Cardiac septum (tissue), 1 donor: Measurements from ENCODE around the gene USP44. TPM values are rescaled to one million over a fixed set of nuclear protein-coding genes. Genes with fewer than 3 reads are reported as not detected.
"Not testable (repeated sequence)": the region's sequence is repeated elsewhere in the genome, so short reads cannot be mapped to it uniquely, and the experiment has no call there.

ENCODE experiments used
- DNase-seq: peaks from one replicate; pipeline ENCODE4 v3.0.0-alpha.2; 2020; ENCODE audit warnings: low spot score
- intact Hi-C: fragments of 100-400 bp; cut with DNase I; formaldehyde crosslinking; loops from one replicate; pipeline ENCODE4 v1.14.0; 2022
- long read RNA-seq: library from polyadenylated mRNA; unstranded; transcript quantifications from one replicate; pipeline ENCODE4 v2.0.0, GENCODE V29; 2021
- total RNA-seq: library from RNA; stranded (reverse); fragmentation: NEBNext Ultra II Directional; extraction: Animal tissue kit (Norgen Biotek cat#: 25700); gene quantifications from one replicate; pipeline ENCODE4 v1.2.1, GENCODE V29; 2021
- donor health status: DM: no; HTN: no; CAD: no.

The USP44 gene
- 0.35 TPM for total RNA-seq
- long read RNA-seq, partial matches to known transcripts, result 0 of 1 reads
- long read RNA-seq, other reads (novel, unspliced or antisense), result 1 of 1 reads

DNA sequence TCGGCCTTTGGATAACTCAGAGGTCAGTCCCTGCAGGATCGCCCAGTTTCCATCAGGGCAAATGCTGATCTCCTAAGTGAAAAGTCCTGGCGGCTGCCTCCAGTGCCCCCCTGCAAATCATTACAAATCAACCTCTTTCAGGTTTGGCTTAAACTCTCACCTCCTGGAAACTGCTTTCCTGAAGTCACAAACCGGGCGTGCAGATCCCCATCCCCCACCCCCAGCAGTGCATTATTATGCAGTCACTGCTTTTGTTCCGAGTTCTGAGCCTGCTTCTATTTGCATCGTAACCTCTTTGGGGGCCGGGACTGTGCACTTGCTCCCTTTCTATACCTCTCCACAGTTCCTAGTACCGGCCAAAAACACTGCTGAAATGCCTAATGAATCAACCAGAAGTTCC, at the start of gene USP44:
TSS of gene USP44 (minus strand) at position 172 of the 400 bp plus-strand sequence. CDS start 17,220 bp downstream, outside the sequence.
- DNase-seq, result no peak
- intact Hi-C loops, result no loop called here

DNA sequence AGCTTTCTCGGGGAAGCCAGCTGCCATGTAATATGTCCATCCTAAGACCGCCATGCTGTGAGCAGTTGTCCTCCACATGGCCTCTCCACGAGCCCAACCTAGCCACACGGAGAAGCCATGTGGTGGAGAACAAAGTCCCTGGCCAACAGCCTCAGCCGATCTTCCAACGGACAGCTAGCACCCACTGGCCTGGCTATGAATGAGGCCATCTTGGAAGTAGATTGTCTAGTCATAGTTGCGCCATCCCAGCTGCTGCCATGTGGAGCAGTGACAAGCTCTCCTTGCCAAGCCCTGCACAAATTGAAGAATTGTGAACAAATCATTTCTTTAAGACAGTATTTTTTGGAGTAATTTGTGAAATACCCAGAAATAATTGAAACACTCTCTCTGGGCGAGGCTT, 49.3 kb upstream of the USP44 start:
- no peak for DNase-seq
- intact Hi-C loops, result no loop called here

DNA sequence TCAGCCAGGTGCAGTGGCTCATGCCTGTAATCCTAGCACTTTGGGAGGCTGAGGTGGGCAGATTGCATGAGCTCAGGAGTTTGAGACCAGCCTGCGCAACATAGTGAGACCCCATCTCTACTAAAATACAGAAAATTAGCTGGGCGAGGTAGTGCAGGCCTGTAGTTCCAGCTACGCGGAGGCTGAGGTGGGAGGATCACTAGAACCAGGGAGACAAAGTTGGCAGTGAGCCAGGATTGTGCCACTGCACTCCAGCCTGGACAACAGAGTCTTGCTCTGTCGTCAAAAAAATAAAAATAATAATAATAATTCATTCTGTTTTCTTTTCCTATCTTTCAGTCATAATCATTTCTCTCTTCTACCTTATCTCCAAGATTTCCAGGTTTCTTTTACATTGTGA, 48.6 kb upstream of the USP44 start:
- intact Hi-C loops, result no loop called here
- DNase-seq, result no peak

GRCh38 chr12:95594136-95594535, 42.9 kb upstream of the USP44 start:
- no peak for DNase-seq
- intact Hi-C loops, result no loop called here

GRCh38 chr12:95593266-95593871, 42.1 kb upstream of the USP44 start:
- intact Hi-C loops, result loop anchor here (2.0 kb wide), 1 partner anchor 15 kb away; no protein-coding TSS in a partner anchor
- no peak for DNase-seq

DNA sequence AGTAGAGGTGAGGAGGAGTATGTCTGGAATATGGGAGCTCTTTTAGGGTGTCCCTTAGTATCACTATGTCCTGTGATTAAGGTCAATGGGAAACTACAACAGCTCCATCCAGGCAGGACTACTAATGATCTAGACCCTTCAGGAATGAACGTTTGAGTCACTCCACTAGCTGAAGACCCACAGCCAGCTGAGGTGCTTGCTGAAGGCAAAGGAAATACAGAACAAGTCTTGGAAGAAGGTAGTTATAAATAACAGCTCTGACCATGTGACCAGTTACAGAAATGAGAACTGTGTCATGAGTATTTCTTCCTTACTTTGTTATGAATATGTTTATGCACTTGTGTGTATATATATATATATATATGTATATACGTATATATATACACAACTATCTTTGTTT, 40.5 kb upstream of the USP44 start:
- intact Hi-C loops, result loop anchor here (2.0 kb wide), 1 partner anchor 17 kb away; no protein-coding TSS in a partner anchor
- no peak for DNase-seq

DNA sequence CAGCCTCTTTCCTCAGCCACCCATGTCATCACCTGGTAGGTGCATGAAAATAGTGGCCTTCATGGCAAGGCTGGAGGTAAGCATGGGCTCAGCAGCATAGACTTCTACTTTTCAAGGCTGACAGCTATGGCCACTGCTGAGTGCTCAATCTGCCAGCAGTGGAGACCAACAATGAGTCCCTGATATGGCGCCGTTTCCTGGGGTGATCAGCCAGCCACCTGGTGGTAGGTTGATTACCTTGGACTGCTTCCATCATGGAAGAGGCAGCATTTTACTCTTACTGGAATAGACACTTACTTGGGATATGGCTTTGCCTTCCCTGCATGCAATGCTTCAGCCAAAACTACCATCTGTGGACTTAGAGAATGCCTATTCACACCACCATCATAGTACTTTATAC, 39.5 kb upstream of the USP44 start:
- no peak for DNase-seq
- intact Hi-C loops, result no loop called here

DNA sequence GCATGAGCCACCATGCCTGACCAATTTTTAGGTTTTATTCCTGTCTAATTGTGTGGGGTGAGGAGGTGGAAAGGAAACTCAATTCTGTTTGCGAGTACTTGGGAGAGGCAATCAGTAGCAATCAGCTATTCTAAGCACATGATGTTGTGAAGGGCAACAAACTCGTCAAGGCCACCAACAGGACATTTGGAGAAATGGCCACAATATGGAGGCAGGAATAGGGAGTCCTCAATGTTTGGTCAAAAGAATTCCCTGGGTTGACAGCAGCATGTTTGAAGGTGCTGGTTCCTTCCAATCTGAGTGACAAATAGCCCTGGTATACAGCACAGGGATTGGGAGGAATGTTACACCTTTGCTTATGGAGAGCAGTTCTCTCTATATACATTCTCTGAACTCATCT, 32.7 kb upstream of the USP44 start:
- no peak for DNase-seq
- intact Hi-C loops, result loop anchor here (2.0 kb wide), 1 partner anchor 231 kb away; no protein-coding TSS in a partner anchor

DNA sequence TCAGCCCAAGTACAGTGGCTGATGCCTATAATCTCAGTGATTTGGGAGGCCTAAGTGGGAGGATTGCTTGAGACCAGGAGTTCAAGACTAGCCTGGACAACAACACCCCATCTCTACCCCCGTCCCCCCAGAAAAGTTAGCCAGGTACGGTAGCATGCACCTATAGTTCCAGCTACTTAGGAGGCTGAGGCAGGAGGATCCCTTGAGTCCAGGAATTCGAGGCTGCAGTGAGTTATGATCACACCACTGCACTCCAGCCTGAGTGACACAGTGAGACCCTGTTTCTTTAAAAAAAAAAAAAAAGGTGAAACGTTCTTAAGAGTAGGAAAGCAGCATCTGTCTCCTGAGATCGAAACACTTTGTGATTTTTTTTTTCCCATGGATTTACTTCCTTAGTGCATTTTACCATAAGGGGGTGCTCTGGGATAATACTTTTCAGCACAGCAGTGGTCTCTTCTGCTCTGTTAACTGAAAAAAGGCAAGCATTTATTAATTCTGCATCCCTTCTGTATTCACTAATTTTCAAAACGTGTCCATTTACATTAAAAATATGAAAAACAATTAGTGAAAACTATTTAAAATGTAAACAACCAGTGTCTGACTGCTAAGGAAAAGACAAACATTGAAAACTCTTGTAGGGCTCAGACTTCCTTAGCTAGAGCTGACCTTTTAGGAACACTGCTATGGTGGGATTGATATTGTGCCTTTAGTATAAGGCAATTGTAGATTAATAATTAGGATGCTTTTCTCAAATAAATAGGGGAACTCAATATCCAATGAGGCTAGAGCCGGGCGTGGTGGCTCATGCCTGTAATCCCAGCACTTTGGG, 31.2 kb upstream of the USP44 start:
- DNase-seq, result no peak
- intact Hi-C loops, result loop anchor here (2.0 kb wide), 1 partner anchor 232 kb away; no protein-coding TSS in a partner anchor

DNA sequence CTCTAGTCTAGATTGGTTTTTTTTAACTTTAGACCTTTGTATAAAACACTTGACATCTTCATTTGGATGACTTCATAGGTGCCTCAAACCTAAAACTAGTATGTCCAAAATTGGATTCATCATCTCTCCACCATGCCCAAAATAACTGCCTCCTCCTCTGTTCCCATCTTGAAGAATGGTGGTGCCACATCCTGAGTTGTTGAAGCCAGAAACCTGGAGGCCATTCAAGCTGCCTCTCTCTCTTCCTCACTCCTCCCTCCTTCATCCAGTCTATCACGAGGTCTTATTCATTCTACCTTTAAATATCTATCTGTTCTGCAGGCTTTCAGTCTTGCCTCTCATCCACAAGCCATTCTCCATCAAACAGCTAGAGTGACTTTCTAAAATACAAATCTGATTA, 26.5 kb upstream of the USP44 start:
- intact Hi-C loops, result no loop called here

GRCh38 chr12:95574799-95575452, 23.6 kb upstream of the USP44 start:
- intact Hi-C loops, result no loop called here
- DNase-seq, result no peak

More for the DNA sequence above, 26.5 kb upstream of the USP44 start:
- DNase-seq, result no peak

DNA sequence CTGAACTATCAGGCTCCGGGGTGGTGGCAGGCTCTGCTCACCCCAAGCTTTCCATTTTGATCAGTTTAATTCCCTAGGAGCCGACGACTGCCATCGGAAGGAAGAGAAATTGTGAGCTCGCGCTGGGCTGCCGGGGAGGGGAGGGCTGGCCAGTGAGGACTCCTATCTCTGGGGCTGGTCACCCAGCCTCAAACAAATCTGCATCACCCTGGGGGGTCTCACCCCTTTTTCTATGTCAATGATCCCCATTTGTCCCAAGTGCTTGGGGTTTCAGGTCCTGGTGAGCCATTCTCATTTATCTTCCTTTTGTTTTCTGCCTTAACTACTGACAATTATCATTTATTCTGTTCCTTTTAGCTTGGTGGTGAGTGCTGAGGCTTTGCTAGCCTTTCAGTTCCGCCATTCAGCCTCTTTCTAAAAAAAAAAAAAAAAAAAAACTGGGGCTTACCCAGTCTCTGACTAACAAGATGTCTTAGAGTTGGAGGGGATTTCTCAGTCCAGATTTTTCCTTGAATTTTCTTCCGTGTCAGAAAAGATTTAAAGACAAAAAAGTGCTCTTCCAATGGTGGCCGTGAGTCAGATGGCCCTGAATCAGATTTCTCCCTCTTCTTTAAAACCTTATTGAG, 22.8 kb upstream of the USP44 start:
- DNase-seq, result no peak
- intact Hi-C loops, result no loop called here

DNA sequence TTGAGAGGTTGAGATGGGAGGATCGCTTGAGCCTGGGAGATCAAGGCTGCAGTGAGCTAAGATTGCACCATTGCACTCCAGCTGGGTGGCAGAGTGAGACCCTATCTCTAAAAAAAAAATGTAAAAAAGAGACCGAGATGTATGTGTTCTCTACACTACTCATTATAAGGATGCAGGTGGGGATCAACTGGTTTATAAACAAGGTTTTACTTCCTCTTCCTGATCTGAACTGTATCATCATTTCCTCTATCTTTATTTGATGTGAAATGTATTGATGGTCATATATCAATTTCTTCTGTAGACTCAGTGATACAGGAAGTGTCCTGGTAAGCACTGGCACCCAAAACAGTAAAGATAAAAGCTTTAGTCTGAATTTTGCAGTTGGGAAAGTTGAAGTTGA, 20.1 kb upstream of the USP44 start:
- intact Hi-C loops, result no loop called here
- DNase-seq, result no peak

GRCh38 chr12:95568045-95568444, 16.8 kb upstream of the USP44 start:
- DNase-seq, intact Hi-C loops: not testable (repeated sequence)

DNA sequence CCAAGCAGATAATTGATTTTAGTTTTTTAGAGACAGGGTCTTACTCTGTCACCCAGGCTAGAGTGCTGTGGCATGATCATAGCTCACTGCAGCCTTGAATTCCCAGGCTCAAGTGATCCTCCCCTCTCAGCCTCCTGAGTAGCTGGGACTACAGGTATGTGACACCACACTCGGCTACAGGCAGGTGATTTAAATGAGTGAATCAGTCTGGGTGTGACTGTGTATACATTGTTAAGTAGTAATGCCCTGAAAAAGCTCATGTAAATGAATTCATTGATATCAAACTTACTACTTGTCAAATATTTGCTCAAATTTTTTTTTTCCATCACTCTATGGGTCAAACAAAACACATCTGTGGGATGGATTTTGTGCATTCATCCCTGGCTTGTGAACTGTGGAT, 6.3 kb upstream of the USP44 start:
- intact Hi-C loops, result no loop called here
- no peak for DNase-seq

DNA sequence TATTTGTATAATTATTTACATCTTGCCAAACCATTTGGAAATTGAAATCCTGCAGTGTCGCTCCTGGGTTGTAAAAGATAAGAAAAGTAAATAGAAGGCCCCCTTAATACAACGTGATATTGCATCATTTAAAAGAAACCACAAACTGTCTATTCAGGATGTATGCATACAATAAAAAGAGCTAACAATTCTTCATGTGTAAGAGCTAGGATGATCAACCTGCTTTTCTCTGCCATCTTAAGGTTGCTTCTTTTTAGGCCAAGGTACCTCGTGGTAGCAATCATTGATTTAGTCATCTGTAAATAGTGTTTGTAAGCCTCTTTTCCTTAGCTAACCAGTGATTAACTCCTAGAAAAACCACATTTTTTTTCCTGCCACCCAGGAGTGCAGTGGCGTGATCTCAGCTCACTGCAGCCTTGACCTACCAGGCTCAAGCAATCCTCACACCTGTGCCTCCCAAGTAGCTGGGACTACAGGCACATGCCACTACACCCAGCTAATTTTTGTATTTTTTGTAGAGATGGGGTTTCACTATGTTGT, 3.3 kb upstream of the USP44 start:
- DNase-seq, result no peak
- intact Hi-C loops, result no loop called here

DNA sequence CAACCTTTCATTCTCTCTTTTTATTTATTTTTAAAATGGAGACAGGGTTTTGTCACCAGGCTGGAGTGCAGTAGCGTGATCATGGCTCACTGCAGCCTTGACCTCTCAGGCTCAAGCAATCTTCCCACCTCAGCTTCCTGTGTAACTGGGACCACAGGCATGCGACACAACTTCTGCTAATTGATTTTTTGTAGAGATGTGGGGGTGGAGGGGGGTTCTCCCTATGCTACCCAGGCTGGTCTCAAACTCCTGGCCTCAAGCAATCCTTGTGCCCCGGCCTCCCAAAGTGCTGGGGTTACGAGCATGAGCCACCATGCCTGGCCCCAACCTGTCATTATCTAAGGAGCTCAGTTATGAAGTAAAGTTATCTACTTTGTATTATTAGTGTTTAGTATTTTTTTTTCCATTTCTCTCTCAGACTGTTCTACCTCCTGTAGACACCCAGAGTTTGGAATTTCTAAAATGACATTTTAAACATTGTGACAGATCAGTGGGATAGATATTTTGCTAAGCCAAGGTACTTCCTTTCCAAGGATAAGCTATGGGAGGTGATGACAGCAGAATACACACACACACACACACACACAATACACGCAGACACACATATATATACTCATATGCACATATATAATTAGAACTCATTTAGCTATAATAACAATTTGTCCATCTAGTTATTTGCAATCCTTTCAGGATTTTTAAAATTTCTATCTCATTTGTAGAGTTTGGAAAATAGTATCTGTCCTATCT, 2.1 kb upstream of the USP44 start:
- intact Hi-C loops, result no loop called here
- DNase-seq, result no peak

DNA sequence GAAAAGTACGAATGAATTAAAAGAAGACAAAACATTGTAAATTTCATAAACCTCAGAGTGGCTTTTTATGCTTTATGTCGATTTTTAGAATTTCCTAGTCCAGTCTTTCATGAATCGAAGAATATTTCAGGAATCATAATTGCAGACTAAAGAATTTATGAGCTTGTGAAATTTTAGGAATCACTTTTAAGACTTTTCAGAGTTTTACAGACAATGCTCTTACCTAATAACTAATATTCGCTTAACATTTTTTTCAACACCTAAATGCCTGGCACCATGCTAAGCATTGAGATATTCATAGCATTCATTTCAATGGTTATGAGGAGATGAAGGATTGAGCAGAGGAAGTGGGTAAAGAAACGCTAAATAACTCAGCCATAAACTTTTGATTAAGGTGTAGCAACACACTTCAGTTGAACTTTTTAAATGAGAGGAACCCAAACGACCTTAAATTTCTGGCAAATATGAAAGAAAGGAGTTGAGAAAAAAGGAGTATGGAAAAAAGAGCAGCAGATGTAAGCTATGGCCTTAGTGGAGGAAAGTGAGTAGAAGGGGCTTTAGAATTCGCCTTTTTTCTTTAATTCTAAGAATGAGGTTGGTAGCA, 739 bp upstream of the USP44 start:
- DNase-seq, result no peak
- intact Hi-C loops, result no loop called here
